Measurements from ENCODE around the gene ZNF467. TPM values are rescaled to one million over a fixed set of nuclear protein-coding genes. Genes with fewer than 3 reads are reported as not detected.

The ZNF467 gene
- total and polyA plus RNA-seq, 2 experiments from 2014 or later, result 0.10 to 0.40 TPM

DNA sequence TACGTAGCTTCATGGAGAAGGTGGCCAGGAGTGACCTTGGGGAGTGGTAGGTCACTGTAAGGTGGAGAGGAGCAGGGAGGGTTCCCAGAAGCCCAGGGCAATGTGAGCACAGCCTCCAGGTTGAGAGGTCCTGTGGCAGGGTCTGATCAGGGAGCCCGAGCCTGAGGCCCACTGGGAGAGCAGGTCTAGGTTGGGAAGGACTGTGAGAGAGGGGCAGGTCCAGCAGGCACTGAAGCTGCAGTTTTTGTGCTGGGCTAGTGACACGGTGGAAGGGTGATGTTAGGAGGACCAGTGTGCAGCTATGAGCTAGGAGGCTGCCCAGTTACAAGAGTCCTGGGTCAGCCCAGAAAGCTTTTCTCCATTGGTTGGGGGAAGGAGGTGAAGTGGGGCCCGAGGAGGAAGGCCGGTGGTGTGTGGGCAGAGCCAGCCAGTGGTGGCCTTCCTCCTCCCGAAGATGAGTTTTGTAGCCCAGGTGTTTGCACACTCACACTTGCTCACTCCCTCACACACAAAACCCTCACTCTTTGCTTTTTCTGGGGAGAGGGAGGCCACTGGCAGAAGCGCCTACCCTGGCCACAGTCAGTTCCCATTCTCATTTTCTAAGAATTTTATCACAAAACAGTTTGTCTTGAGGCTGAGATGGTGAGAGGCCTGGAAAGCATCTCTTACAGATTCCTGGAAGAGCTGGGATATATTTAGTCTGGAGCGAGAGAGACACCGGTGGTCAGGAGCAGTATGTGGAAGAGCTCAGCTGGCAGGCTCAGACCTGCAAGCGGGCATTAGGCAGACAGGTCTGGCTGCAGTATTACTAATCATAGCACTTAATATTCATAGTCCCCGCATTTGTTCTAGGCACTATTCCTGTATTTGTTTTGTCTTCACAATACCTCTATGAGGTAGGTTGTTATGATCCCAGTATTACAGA, 57.1 kb downstream of the ZNF467 start:
- Mint-ChIP-seq H3K27me3 (ENCODE audit: insufficient read depth, low read depth, poor library complexity) (peaks cover 17% of the 10 kb centered on the region), H3K27ac (no peak overlapping the region), H3K4me3 (peak overlapping the region; percentile 93), H3K4me1 (peaks cover 11% of the 10 kb centered on the region), H3K9me3 (peaks cover 15% of the 10 kb centered on the region), H3K36me3 (ENCODE audit: low read depth) (peaks cover 2% of the 10 kb centered on the region)
- no peak overlapping the region for H2AFZ ChIP-seq
- no peaks in the 10 kb centered on the region for H3F3A ChIP-seq (replicated peaks; ENCODE audit: low read depth)
- ATAC-seq (no peak), DNase-seq (ENCODE audit: low spot score) (no peak)
- H4K20me1 ChIP-seq (replicated peaks; ENCODE audit: insufficient read depth), result no peaks in the 10 kb centered on the region; the same call in 1 of the 2 replicates
- H3K79me2 ChIP-seq (replicated peaks; ENCODE audit: insufficient read depth), result peaks cover 10% of the 10 kb centered on the region; the same call in 1 of the 2 replicates
- no peak for TF ChIP-seq EZH2phosphoT487 (IDR thresholded peaks at IDR 0.05; ENCODE audit: unreplicated experiment)
- no peak for TF ChIP-seq NANOG (IDR thresholded peaks at IDR 0.05; ENCODE audit: borderline replicate concordance)
- no peak for TF ChIP-seq CTCF (conservative IDR thresholded peaks at IDR 0.05; ENCODE audit: low read depth in 2 of 2)
- no peak for TF ChIP-seq ETS1 (IDR thresholded peaks at IDR 0.05)
- TF ChIP-seq, protein P1, sequence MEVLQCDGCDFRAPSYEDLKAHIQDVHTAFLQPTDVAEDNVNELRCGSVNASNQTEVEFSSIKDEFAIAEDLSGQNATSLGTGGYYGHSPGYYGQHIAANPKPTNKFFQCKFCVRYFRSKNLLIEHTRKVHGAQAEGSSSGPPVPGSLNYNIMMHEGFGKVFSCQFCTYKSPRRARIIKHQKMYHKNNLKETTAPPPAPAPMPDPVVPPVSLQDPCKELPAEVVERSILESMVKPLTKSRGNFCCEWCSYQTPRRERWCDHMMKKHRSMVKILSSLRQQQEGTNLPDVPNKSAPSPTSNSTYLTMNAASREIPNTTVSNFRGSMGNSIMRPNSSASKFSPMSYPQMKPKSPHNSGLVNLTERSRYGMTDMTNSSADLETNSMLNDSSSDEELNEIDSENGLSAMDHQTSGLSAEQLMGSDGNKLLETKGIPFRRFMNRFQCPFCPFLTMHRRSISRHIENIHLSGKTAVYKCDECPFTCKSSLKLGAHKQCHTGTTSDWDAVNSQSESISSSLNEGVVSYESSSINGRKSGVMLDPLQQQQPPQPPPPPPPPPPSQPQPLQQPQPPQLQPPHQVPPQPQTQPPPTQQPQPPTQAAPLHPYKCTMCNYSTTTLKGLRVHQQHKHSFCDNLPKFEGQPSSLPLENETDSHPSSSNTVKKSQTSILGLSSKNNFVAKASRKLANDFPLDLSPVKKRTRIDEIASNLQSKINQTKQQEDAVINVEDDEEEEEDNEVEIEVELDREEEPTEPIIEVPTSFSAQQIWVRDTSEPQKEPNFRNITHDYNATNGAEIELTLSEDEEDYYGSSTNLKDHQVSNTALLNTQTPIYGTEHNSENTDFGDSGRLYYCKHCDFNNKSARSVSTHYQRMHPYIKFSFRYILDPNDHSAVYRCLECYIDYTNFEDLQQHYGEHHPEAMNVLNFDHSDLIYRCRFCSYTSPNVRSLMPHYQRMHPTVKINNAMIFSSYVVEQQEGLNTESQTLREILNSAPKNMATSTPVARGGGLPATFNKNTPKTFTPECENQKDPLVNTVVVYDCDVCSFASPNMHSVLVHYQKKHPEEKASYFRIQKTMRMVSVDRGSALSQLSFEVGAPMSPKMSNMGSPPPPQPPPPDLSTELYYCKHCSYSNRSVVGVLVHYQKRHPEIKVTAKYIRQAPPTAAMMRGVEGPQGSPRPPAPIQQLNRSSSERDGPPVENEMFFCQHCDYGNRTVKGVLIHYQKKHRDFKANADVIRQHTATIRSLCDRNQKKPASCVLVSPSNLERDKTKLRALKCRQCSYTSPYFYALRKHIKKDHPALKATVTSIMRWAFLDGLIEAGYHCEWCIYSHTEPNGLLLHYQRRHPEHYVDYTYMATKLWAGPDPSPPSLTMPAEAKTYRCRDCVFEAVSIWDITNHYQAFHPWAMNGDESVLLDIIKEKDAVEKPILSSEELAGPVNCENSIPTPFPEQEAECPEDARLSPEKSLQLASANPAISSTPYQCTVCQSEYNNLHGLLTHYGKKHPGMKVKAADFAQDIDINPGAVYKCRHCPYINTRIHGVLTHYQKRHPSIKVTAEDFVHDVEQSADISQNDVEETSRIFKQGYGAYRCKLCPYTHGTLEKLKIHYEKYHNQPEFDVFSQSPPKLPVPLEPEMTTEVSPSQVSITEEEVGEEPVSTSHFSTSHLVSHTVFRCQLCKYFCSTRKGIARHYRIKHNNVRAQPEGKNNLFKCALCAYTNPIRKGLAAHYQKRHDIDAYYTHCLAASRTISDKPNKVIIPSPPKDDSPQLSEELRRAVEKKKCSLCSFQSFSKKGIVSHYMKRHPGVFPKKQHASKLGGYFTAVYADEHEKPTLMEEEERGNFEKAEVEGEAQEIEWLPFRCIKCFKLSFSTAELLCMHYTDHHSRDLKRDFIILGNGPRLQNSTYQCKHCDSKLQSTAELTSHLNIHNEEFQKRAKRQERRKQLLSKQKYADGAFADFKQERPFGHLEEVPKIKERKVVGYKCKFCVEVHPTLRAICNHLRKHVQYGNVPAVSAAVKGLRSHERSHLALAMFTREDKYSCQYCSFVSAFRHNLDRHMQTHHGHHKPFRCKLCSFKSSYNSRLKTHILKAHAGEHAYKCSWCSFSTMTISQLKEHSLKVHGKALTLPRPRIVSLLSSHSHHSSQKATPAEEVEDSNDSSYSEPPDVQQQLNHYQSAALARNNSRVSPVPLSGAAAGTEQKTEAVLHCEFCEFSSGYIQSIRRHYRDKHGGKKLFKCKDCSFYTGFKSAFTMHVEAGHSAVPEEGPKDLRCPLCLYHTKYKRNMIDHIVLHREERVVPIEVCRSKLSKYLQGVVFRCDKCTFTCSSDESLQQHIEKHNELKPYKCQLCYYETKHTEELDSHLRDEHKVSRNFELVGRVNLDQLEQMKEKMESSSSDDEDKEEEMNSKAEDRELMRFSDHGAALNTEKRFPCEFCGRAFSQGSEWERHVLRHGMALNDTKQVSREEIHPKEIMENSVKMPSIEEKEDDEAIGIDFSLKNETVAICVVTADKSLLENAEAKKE (CRISPR knock-in tag; IDR thresholded peaks at IDR 0.05), result no peak
- TF ChIP-seq POLR2AphosphoS5 (IDR thresholded peaks at IDR 0.05; ENCODE audit: low read depth), result no peak
- TF ChIP-seq CREB1 (CRISPR knock-in tag; IDR thresholded peaks at IDR 0.05; ENCODE audit: low read depth), result no peak
- no peak for TF ChIP-seq JUNB (IDR thresholded peaks at IDR 0.05; ENCODE audit: unreplicated experiment)
- TF ChIP-seq ZNF114 (CRISPR knock-in tag; IDR thresholded peaks at IDR 0.05), result no peak
- TF ChIP-seq STAT1 (IDR thresholded peaks at IDR 0.05; ENCODE audit: unreplicated experiment), result no peak
- no peak for TF ChIP-seq ZNF331 (CRISPR knock-in tag; IDR thresholded peaks at IDR 0.05; ENCODE audit: low read depth)
- TF ChIP-seq REST (IDR thresholded peaks at IDR 0.05; ENCODE audit: unreplicated experiment), result no peak
- TF ChIP-seq EZH2 (IDR thresholded peaks at IDR 0.05; ENCODE audit: low read depth, unreplicated experiment), result no peak
- no peak overlapping the region for H3K27ac ChIP-seq (ENCODE audit: low read depth)
- H3K36me3 ChIP-seq (ENCODE audit: insufficient read depth), result no peaks in the 10 kb centered on the region
- no peaks in the 10 kb centered on the region for H3K9me2 ChIP-seq (ENCODE audit: insufficient read depth)
- peak overlapping the region; percentile 94 for H3K4me2 ChIP-seq
- no peaks in the 10 kb centered on the region; the same call in none of the 2 replicates for H3K4me1 ChIP-seq (ENCODE audit: insufficient read depth)
- H3K4me3 ChIP-seq, result peak overlapping the region; percentile 93; the same call in 1 of the 2 replicates
- peaks cover 20% of the 10 kb centered on the region for H3K27me3 ChIP-seq (ENCODE audit: insufficient read depth)
